Measurements from ENCODE around the gene CSNK1G1.
A peak's percentile ranks its signal among the peaks of the same experiment; 100 is the strongest.
"Not testable (repeated sequence)": the region's sequence is repeated elsewhere in the genome, so short reads cannot be mapped to it uniquely, and the experiment has no call there.

Gene CSNK1G1

DNA sequence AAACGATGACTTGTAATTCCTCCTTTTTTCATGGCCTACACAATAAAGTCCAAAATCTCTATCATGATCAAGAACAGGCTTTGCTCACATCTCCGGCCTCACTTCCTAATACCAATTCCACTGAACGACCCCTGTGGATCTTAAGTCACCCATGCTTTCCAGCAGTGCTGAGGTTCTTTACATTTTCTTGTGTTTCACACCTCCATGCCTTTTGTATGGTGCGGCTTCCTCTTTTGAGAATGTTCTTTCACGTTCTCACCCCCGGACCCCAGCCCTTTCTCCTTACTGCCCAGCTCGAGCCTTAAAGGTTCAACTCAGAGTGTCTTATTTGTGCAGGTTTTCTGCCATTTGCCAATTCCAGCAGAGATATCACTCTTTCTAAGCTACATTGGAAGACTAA lies 70.1 kb downstream of the CSNK1G1 start:
- no peak for DNase-seq

DNA sequence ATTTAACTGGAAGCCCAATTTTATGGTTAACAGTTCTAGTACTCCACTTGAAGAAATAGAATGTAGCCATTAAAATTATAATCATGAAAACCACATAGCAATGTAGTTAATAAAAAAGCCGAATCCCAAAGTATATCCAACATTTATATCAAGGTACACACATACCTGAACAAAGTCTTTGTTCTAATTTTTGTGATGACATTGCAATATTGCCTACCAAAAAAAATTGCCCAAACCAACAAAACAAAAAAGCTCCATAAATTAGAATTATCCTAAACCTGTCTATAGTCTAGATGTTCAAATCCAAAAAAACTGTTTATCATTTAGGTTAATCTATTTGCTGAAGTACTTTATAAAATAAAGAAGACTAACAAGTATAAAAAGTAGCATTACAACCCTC lies 70.8 kb downstream of the CSNK1G1 start:
- DNase-seq = no peak

DNA sequence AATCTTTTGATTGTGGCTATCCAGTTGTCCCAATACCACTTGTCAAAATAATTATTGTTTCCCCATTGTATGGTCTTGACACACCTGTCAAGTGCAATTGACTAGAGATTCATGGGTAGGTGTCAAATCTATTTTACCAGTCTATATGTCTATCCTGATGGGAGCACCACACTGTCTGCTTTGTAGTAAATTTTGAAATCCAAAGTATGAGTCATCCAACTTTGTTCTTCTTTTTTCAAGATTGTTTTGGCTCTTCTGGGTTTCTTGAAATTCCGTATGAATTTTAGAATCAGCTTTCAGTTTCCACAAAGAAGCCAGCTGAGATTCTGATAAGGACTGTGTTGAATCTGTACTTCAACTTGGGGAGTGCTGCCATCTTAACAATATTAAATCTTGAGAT lies 71.9 kb downstream of the CSNK1G1 start:
- DNase-seq = peak; percentile 29

DNA sequence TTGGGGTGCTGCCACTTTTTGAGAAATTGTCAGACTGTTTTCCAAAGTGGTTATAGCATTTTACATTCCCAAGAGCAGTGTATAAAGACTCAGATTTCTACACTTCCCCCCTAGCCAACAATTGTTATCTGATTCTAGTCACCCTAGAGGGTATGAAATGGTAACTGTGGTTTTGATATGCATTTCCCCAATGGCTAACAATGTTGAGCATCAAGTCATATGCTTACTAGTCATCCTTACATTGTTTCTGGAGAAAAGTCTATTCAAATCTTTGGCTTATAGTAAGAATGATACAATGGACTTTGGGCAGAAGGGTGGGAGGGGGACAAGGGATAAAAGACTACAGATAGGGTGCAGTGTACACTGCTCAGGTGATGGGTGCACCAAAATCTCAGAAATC lies 73.3 kb downstream of the CSNK1G1 start:
- DNase-seq = peak; percentile 59

DNA sequence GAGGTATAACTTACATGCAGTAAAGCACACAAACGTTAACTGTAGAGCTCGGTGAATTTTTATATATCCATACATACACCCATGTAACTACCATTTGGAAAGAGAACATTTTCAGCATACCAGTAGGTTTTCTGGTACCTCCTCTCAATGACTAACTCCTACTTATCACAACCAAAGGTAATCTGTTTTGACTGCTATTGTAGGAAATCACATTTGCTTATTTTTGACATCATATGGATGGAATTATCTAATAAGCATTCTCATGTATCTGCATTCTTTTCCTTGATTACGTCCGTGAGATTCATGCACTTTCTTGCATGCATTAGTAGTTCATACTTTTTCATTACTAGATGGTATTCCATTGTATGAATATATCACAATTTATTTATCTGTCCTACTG lies 76.8 kb downstream of the CSNK1G1 start:
- no peak for DNase-seq

DNA sequence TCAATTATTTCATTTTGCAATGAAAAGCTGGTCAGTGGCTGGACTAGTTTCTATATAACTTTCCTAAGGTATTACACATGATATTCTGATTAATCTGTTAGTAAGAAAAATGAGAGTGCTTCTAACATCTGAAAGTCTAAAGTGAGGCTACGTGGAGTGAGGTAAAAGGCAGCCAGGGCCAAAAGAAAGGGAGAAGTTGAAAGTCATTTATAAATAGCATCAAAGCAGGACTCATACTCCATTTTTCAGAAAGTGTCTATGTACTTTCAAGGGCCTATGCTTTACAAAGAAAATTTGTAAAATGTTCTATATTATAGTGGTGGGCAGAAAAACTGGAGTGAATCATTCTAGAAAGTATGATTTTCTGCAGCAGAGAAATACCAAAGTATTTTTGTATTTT lies 80.0 kb downstream of the CSNK1G1 start:
- DNase-seq = no peak

DNA sequence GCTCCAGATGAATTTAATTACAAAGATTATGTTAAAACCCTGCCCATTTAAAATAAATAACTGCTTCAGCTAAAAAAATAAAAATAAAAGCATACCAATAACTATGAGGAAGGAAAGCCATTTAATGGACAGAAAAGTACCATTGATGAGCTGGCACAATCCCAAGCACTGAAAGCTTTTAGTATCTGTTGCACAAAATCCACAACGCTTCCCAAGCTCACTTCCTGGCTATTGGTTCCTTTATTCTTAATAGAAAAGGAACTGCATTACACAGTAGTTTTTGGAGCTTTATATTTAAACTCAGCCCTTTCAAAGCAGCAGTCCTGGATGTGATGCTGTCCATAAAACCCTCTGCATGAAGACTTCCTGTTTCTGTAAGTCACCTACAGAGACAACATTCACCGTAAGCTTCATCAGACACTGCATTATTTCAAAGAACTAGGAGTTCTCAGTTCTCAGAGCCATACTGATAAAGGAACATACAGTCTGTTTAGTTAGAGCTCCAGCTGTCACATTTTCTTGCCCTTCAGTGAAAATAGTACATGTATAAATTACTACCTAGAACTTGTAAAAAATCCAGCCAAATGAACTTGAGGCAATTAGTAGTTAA lies 81.5 kb downstream of the CSNK1G1 start:
- peak; percentile 36 for DNase-seq

DNA sequence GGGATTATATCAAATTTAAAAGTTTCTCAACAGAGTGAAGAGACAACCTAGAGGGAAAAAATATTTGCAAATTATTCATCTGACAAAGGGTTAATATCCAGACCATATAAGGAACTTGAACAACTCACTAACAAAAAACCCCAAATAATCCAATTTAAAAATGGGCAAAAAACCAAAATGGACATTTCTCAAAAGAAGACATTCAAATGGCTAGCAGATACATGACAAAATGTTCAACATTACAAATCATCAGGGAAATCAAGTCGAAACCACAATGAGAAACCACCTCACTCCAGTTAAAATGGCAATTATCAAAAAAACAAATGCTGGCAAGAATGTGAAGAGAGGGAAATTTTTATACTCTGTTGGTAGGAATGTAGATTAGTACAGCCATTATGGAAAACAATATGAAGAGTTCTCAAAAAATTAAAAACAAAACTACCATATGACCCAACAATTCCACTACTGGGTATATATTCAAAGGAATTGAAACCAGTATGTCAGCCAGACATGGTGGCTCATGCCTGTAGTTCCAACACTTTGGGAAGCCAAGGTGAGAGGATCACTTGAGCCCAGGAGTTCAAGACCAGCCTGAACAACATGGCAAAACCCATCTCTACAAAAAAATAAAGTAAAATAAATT lies 88.5 kb downstream of the CSNK1G1 start:
- DNase-seq = no peak

DNA sequence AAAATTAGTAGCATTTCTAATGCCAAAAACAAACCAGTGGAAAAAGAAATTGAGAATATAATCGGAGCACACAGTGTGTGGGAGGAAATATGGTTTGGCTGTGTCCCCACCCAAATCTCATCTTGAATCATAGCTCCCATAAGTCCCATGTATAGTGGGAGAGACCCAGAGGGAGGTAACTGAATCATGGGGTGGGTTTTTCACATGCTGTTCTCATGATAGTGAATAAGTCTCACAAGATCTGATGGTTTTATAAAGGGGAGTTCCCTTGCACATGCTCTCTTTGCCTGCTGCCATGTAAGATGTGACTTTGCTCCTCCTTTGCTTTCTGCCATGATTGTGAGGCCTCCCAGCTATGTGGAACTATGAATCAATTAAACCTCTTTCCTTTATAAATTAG lies 90.8 kb downstream of the CSNK1G1 start:
- DNase-seq = not testable (repeated sequence)

DNA sequence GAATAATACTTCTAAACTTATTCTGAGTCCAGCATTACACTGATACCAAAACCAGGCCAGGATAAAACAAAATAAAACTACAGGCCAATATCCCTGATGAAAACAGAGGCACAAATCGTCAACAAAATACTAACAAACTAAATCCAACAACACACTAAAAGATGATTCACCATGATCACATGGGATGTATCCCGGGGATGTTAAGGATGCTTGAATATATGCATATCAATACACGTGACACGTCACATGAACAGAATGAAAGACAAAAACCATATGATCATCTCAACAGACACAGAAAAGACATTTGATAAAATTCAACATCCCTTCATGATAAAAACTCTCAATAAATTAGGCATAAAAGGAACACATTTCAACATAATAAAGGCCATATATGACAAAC lies 91.5 kb downstream of the CSNK1G1 start:
- DNase-seq = no peak

DNA sequence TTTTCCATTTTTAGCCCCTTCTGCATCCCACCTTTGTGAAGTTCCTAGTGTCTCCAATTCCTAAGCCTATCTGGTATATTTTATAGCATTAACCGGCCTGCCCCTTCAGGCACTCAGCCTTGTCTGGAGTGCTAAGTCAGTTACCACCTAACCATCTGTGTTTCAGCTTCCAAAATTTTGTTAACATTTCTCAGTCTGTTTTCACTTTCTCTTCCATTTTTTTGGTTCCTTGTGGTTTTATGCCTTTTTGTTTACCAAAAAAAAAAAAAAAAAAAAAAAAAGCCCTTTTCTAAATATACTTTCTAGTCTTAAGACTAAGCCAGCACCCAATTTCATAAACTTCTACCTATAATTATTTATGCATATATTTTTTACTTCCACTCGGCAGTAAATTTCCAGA lies 92.4 kb downstream of the CSNK1G1 start:
- DNase-seq = no peak

DNA sequence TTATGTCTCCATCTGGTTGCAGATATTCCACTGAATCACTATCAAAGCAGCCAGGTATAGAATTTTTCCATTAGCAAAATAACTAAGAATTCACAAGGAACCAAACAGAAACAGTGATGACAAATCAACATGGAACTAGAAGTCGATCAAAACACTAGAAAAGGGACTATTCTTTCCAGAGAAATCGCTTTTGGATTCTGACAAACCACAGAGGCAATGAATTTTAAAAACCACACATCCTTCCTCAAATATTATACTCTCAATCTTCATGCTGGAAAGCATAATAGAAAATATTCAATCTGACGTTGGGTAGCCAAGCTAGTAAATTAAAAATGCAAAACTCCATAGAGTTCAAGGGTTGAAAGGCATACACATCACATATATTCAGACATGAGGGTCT lies 99.9 kb downstream of the CSNK1G1 start:
- DNase-seq = no peak

DNA sequence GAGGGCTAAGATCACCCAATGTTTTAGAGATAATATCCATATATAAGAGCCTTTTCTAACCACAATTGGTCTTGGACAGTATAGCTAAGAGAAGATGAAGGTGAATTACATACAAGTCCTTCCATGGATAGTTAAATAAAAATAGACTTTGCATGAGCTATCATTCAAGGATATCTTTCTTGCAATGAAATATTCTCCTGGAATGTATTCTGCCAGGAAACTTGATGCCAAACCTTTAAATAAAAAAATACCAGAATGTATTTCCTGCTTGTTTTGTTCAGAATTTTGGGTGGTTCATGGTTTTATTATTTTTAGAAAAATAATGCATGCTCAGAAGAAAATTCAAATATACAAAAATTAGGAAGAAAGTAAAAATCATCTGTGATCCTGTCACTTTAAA lies 104.3 kb downstream of the CSNK1G1 start:
- no peak for DNase-seq

DNA sequence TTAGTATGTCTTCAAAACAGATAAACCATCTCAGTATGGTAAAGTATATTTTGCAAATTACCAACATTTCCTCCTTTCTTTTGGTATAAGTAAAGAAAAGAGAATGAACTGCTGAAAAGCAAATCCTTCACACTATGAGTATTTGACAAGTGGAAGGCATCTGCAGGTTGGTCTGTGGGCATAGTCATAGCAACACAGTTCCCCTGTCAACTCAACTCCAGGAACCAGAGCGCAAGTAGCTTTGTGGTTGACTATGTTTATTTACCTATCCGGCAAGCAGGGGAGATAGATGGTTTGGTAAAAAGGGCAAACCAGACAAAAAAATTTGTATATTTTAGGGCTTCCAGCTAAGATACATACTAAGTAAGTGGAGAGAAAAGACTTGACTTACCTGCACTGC lies 104.9 kb downstream of the CSNK1G1 start:
- DNase-seq = no peak

DNA sequence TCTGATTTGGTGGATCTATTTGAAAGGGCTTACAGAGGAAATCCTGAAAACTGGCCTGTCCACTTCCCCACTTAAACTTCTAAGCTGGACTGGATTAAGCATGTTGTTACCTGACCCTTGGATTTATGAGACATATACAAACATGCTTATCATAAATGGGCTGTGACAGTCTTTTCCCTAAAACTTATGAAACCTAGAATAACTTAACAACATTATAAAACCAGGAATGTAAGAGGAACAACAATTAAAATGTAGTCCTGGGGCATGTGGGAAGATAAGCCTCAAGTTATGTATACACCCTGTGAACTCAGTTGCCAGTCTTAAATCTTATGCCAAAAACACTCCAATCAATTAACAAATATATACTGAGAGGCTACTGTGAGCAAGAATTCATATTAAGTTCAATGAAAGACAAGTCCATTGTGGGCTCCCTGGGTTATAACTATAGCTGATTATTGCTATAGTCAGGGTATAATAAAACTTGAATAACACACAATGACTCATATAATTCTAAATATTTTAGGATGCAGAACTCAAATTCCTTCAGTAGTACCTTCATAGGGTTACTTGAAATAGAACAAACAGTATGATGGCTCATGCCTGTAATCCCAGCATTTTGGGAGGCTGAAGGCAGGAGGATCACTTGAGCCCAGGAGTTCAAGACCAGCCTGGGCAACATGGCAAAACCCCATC lies 105.9 kb downstream of the CSNK1G1 start:
- no peak for DNase-seq

DNA sequence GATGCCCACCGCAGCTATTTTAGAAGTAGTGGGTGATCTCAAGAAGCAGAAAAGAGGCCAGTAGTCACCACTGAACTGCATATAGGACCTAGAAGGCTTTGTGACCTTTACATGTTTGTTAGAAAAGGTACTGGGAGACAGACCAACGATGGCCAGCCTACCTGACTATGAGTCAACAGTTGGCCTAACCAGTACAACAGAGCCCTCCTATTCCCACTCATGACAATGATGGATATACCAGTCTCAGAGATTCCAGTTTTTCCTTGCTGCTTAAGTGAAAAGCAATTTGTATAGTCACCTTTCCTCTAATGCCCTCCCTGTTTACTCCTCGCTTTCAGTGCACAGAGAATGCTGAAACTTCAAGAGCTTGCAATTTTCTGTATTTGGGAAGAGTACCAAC lies 106.6 kb downstream of the CSNK1G1 start:
- no peak for DNase-seq

DNA sequence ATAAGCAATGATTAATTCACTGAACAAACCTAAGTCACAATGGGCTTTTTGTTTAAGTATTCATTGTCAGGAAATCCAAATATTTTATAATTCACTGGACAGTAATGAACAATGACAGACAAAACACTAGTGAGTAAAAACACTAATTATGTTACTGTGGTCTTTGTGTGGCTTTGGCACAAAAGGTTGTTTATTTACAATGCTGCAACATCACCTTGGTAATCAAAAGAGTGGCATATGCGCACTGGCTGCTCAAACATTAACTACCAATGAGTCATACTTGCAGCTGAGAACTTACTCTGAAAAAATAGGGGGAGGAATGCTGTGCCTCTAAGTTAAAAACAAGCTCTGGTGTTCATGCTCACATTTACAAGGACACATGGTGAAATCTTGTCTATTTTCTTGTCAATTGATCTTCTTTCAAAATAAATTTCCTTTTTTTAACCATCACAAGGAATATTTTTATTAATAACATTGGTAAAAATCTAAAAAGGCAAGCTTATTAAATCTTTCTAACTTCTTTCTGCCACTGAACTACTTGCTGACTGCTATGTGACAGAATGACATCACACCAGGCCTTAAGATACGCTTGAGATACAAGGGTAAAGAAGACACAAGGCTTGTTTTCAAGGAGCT lies 107.9 kb downstream of the CSNK1G1 start:
- DNase-seq = peak; percentile 35

DNA sequence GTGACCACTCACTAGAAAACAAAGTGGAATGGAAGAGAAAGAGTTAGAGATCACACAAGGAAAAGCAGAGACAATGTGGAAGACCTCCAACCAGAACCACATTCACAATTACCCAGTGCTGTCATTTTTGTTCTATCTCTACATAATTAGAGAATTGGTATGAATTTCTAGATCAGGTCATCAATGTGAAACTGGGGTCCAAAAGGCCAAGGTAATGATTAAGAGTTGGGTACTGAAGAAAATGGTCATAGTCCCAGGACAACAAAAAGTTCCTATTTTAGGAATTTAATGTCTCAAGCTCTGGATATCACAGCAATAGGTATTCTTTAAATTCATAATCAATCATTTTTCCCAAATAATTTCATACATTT lies 108.5 kb downstream of the CSNK1G1 start:
- no peak for DNase-seq

DNA sequence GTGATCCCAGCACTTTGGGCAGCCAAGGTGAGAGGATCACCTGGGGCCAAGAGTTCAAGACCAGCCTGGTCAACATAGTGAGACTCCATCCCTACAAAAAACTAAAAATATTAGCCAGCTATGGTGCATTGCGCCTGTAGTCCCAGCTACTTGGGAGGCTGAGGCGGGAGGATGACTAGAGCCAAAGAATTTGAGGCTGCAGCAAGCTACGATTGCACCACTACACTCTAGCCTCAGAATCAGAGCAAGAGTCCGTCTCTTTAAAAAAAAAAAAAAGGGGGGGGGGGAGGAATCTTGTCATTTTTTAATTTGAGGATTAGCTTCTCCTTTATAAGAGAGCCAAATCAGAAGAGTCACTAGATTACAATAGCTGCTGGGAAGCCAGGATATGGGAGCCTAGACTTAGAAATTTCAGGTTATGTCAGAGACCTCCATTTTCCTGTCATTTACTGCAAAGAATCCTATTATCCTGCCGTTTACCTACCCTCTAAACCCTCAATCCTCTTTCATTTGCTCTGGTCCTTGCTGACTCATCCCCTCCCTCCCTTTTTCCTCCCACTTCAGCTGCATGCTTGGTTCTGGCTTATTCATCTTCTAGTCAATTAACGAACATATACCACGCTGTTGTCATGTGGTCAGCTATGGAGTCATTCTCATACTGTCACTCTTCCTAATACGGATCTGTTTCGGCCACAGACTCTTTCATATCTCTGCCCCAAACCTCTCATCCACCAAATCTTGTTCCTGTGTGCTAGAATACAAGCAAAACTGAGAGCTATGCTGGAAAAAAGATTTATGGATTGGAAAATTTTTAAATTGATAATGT lies 109.4 kb downstream of the CSNK1G1 start:
- DNase-seq = peak; percentile 48

DNA sequence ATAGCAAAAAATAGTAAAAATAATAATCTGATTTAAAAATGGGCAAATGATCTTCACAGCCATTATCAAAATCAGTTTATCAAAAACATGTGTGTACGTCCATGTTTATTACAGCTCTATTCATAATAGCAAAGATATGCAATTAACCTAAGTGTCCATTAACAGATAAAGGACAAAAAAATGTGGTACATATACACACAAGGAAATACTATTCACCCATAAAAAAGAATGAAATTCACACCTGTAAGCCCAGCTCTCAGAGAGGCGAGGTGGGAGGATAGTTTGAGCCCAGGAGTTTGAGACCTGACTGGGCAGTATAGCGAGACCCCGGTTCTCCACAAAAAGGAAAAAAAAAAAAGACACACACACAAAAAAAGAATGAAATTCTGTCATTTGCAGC lies 110.6 kb downstream of the CSNK1G1 start:
- DNase-seq = no peak

DNA sequence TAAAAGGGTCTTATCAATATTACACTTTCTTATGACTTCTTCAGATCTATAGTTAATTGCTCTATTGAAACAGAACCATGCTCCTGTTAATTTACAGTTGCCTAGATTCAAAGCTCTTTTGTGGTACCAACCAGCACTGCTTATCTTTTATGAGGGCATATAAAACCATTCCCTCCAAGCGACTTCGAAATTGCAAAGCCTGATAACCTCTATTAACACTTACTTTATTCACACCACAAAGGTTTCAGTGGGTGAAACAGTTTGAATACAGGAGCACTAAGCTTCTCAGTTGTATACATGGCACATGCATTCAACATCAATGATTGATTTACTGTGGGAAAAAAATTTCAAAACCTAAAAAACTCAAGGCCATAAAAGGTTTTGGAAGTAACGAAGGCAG lies 118.3 kb downstream of the CSNK1G1 start:
- DNase-seq = no peak

DNA sequence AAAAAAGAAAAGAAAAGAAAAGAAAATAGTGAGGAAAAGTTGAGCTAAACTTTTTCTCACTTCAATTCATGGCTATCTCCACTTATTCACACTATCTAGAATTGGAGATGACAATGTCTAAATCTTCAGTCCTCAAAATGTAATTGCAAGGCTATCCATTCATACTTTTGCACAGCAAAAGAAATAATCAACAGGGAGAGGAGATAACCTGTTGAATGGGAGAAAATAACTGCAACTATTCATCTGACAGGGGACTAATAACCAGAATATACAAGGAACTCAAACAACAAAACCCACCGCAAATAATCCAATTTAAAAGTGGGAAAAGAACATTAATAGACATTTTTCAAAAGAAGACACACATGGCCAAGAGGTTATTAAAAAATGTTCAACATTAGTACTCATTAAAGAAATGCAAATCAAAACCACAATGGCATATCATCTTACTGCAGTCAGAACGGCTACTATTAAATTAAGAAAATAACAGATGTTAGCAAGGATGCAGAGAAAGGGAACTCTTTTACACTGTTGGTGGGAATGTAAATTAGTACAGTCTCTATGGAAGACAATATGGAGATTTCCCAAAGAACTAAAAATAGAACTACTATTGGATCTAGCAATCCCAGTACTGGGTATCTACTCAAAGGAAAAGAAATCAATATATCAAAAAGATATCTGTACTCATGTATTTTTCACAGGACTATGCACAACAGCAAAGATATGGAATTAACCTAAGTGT lies 119.6 kb downstream of the CSNK1G1 start:
- DNase-seq = no peak

DNA sequence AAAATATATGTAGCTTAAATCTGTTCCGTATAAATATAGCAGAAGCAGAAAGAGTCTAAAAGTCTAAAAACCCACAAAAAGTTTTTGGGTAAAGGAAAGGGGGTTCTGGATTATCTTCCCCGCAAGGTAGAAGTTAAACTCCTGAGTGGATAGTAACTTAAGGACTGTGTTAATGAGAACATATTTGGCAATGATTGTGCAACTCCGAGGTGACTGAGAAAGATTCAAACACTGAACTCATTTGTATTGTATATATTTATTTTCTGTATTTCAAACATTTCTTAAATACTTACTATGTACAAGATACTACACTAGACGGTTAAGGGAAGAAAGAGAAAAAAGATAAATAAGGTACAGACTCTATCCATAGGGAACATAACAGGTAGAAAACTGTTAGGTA lies 120.4 kb downstream of the CSNK1G1 start:
- DNase-seq = no peak

All from hematopoietic multipotent progenitor cell treated with erythropoietin and hydrocortisone succinate and interleukin-3 and kit ligand, for 4 days (in vitro differentiated cells).